NCI-H524 (cell line): ENCODE data around the gene HPN.
"Not testable (repeated sequence)": the region's sequence is repeated elsewhere in the genome, so short reads cannot be mapped to it uniquely, and the experiment has no call there.

ENCODE experiments used
- DNase-seq, 2 experiments: peaks; one replicate each; lab custom pipeline; 2025; lab: John Stamatoyannopoulos, UW

Gene HPN

GRCh38 chr19:35083691-35084508, 42.4 kb downstream of the HPN start:
- no peak for DNase-seq

GRCh38 chr19:35084509-35084762, 42.9 kb downstream of the HPN start:
- DNase-seq = no peak

GRCh38 chr19:35085947-35086346, 44.4 kb downstream of the HPN start:
- DNase-seq = no peak

GRCh38 chr19:35086455-35086854, 44.9 kb downstream of the HPN start:
- no peak for DNase-seq

GRCh38 chr19:35087393-35087792, 45.9 kb downstream of the HPN start:
- no peak for DNase-seq

- DNase-seq = peak; percentile 64 to 81
Observed at GRCh38 chr19:35088131-35088913, 46.8 kb downstream of the HPN start.

- no peak for DNase-seq
Observed at GRCh38 chr19:35089554-35089953, 48.0 kb downstream of the HPN start.

GRCh38 chr19:35090160-35090505, 48.6 kb downstream of the HPN start:
- DNase-seq = no peak

GRCh38 chr19:35090506-35091214, 49.1 kb downstream of the HPN start:
- DNase-seq = peak; percentile 66 to 79

- no peak for DNase-seq
Observed at GRCh38 chr19:35093430-35093829, 51.9 kb downstream of the HPN start.

GRCh38 chr19:35093941-35094647, 52.6 kb downstream of the HPN start:
- DNase-seq = no peak

- no peak for DNase-seq
Observed at GRCh38 chr19:35094656-35095055, 53.1 kb downstream of the HPN start.

GRCh38 chr19:35095667-35096368, 54.3 kb downstream of the HPN start:
- DNase-seq = peak; percentile 58 to 81

GRCh38 chr19:35098413-35099049, 57.0 kb downstream of the HPN start:
- no peak for DNase-seq

- DNase-seq = no peak
Observed at GRCh38 chr19:35099155-35099896, 57.8 kb downstream of the HPN start.

GRCh38 chr19:35099897-35100275, 58.4 kb downstream of the HPN start:
- DNase-seq = peak in 1 of 2 experiments; percentile 23

- no peak for DNase-seq
Observed at GRCh38 chr19:35100588-35101533, 59.3 kb downstream of the HPN start.

GRCh38 chr19:35101949-35102348, 60.4 kb downstream of the HPN start:
- DNase-seq = not testable (repeated sequence)

GRCh38 chr19:35103614-35104013, 62.1 kb downstream of the HPN start:
- DNase-seq = not testable (repeated sequence)
